Amygdala (tissue), 56 donors: ENCODE measurements around the gene TUBB4A.
A peak's percentile ranks its signal among the peaks of the same experiment; 100 is the strongest.

Source experiments
- DNase-seq, 56 donors: peaks; one replicate each; lab custom pipeline; 2025; lab: John Stamatoyannopoulos, UW

TUBB4A gene

DNA sequence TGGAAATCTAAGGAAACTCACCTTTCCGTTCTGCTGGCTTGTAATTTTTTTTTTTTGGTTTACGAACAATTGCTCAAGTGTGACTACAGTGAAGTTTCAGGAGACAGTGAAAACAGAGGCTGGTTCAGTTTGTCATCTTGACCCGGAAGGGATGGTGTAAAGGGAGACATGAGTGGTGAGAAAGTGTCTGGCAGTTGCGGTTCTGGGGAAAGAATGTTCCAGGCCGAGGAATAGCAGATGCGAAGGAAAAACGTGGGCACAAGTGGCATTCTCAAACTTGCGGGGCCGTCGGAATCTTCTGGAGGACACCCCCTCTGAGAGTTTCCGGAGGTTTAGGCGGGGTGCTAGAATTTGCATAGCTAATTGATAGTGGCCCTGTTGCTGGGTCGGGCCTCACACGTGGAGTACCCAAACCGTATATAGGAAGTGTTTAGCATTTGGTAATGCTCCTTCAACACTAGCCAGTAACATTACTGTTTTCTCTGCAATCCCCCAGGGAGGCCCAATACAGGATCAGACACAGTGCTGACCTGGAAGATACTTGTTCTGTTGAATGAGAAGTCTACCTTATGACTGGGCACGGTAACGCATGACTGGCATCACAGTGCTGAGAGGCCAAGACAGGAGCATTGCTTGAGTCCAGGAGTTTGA, 25.9 kb upstream of the TUBB4A start:
- no peak for DNase-seq

DNA sequence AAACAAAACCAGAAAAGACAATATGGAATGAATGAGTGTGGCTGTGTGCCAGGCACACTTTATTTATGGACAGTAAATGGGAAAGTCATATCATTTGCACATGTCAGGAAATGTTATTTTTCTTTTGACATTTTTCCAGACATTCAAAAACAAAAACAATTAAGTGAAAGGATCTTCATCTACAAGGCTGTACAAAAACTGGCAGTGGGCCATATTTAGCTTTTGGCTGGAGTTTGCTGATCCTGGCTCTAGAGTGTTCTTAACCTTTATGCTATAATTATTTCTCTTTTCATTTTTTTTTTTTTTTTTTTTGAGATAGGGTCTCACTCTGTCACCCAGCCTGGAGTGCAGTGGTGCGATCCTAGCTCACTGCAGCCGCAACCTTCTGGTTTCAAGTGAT, 22.2 kb upstream of the TUBB4A start:
- DNase-seq = peak in 1 of 56 donors; percentile 44

DNA sequence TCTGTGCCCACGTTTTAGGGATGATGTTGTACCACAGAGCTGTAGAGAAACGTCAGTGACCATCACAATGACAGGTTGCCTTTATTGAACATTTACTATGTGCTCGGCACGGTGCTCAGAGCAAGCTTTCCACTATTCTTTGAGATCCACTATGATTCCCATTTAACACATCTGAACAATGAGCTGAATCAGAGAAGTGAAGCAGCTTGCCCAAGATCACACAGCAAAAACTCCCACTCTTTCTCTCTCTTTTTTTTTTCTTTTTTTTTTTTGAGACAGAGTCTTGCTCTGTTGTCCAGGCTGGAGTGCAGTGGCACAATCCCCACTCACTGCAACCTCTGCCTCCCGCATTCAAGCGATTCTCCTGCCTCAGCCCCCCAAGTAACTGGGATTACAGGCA, 20.6 kb upstream of the TUBB4A start:
- DNase-seq = no peak

DNA sequence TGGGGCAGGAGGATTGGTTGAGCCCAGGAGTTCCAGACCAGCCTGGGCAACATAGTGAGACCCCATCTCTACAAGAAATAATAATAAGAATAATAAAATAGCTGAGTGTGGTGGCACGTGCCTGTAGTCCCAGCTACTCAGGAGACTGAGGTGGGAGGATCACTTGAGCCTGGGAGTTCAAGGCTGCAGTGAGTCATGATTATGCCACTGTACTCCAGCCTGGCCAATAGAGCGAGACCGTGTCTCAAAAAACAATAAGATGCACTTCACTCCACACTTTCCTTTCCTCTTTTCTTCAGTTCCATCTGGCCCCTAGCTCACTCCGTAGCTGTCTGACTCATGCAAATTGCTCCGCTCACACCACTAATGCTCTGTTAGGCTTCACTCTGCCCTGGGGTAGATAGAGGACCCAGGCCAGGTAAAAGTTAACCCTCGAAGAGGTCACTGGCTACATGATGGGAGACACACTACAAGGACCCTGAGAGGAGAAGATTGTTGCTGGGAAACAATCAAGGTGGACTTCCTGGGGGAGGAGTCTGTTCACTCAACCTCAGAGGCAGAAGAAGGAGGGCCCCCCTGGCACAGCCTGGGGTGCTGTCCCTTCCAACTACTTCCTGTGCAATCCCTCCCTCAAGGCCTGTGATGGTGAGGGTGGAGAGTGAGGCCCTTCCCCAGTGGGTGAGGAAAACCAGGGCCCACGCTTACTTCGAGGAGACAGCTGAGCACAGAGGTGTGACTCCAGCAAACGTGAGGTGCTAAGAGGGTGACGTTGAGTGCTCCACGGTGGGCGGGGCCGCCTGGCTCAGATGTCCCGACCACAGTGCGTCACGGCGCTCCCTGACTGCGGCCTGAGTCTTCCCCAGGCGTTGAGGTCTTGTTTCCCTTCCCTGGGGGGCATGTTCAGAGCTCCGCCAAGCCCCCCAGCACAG, 19.9 kb upstream of the TUBB4A start:
- DNase-seq = no peak

DNA sequence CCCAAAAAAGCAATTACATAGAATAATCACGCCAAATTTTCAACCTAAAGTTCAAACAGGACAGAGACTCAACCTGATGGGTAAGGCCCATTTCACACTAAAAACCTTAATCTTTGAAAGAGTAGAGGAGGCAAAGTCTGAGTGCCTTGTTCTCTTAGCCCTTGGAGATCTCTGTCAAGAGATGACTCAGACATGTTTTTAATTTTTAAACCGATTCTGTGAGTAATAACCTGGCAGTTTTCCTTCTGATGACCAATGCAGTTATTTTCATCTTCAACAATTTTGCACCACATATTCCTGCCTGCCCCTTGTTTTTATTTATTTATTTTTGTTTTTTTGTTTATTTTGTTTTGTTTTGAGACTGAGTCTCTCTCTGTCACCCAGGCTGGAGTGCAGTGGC, 17.2 kb upstream of the TUBB4A start:
- DNase-seq = no peak

DNA sequence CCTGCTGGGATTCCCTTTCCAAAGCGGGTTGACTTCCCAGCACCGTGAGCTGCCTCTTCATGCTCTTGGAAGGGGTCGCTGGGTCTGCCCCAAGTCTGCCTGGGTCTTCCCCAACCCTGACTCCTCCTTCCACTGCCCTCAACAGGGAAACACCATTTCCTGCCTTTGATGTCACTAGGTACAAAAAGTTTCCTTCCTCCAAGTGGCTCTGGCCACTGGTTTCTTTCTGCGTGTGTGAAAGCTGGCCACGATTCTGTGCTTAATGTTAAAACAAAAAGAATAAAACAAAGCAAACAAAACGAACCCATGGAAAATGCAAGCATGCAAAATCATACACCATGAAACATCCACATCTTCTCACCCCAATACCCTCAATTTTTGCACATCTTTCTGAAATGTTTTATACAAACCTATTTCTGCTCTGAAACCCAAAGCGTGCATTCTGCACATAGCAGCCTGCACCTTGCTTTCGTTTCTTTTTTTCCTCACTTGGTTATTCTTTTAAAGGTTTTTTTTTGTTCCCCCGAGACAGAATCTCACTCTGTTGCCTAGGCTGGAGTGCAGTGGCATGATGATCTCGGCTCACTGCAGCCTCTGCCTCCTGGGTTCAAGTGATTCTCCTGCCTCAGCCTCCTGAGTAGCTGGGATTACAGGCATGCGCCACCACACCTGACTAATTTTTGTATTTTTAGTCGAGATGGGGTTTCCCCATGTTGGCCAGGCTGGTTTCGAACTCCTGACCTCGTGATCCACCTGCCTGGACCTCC, 16.2 kb upstream of the TUBB4A start:
- DNase-seq = no peak

DNA sequence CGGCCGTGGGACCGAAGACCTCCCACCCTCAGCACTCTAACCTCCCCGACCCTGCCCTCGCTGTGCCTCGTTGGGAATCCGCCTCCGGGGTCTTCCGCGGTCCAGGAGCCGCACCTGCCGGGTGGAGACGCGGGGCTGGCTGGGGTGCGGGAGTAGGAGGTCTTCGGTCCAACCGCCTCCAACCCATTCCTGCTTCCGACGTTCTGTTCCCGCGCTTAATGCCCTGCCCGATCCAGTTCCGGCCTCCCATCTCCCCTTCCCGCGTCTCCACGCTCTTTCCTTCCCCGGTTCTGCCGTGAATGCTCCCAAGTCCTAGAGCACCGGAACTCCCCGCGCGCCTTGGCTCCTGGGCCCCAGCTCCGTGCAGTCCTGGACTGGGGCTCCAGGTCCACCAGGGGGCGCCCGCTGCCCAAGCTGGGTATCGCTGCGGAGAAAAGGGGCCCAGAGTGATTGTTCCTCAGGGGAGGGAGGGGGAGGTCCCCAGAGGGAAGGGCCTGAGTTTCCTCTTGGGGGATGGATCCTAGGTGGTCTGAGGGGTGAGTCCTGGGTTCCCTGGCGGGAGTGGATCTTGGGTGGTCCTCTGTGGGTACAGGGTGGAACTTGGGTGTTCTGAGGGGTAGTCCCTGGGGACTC, 14.7 kb upstream of the TUBB4A start:
- peak; percentile 25 to 96 (median 79) for DNase-seq

DNA sequence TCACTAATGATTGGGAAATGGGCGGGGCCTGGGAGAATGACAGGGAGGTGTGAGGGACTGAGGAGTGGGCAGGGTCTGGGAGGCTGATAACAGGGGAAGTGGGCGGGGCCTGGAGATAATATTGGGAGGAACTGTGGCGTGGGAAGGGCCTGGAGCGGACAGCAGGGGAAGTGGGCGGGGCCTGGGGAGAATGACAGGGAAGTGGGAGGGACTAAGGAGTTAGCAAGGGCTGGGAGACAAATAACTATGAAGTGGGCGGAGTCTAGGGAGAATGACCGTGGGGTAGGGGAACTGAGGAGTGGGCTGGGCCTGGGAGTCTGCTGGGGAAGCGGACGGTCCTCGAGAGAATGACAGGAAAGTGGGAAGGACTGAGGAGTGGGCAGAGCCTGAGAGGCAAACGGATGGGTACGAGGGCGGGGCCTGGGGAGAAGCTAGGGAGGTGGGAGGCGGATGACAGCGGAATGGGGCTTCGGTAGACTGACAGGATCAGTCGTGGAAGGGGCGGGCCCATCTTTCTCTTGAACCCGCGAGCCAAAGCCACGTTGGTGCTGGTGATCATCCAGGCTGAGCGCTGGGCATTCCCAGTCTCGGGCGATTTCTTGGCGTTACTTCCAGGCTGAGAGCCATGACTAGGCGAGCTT, 14.0 kb upstream of the TUBB4A start:
- DNase-seq = peak; percentile 15 to 98 (median 91)

DNA sequence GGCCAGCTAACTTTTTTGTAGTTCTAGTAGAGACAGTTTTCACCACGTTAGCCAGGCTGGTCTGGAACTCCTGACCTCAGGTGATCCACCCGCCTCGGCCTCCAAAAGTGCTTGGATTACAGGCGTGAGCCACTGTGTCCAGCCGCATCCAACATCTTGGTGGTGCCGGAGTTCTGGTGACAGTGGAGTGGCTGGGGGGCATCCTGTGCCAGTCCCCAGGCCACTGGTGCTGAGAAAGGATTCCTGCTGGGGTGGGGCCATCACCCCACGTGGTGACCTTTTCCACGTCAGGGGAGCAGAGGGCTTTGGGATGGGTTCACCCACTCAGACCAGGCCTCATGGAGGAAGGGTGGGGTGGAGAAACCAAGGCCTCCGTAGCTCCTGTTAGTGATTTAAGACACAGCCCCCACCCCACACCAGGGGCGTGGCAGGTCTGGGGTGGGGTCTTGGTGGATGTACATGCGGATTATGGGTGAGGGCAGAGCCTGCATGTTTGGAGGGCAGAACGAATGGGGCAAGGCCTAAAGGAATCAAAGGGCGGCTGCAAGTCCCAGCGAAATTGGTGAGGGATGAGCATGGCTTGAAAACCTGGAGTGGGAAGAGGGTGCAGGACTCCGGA, 12.9 kb upstream of the TUBB4A start:
- no peak for DNase-seq

DNA sequence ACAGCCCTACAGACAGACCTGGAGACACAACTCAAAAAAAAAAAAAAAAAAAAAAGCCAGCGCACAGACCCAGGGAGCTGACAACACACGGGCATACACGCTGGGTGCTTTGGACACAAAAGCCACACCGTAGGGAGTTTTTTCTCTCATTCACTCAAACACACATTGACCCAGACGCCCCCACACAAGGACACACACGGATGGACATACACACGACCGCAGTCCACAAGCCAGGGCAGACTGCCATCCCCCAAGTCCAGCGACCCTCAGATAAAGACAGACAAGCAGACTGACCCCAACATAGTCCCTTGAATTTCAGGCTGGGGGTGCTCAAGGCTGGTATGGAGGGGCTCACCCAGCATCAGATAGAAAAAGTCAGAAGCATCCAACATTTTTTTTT, 12.0 kb upstream of the TUBB4A start:
- no peak for DNase-seq

DNA sequence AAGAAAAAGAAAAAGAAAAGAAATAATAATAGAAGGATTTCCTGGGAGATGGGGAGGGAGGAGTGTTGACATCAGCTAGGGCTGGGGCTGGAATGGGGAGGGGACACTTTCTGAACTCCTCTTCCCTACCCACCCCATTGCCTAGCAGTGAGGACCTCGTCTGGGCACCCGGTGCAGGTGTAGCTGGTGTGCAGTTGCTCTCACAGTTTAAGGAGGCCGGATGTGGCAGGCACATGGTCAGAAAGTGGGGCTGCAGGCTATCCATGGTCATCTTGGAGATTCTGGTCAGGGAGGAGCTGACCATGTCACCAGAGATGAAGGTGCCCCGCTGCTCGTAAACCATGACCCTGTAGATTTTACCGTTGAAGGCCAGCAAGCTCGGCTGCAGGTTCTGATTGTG, 8.5 kb upstream of the TUBB4A start:
- DNase-seq = no peak

DNA sequence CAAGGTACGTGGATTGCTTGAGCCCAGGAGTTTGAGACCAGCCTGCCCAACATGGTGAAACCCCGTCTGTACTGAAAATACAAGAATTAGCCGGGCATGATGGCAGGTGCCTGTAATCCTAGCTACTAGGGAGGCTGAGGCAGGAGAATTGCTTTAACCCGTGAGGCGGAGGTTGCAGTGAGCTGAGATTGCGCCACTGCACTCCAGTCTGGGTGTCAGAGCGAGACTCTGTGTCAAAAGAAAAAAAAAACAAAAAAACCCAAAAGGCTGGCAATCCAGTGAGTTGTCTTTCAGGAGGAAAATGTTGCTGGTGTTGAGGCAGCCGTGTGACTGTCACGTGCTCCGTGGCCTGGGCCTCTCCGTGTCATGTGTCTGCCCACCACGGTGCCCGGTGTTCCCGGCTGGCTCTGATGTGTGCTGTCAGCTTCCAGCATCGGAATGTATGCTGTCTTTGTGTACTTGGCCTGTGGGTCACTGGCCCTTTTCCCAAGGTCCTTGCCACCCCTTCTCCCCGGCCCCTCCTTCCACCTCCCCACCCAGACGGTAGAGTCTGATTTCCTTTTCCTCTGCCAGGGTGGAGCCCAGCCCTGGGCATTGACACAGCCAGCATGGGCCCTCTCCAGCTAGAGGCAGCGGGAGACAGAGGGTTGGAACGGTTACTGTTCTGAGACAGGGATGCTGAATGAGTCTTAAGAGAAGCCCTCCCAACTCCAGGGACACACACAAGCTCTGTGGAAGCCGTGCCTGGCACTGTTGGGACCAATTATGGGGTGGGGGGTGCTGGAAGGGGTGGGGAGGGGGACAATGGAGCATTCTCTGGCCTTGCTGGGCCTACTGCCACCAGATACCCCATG, 7.2 kb upstream of the TUBB4A start:
- peak; percentile 49 to 98 (median 91) for DNase-seq

DNA sequence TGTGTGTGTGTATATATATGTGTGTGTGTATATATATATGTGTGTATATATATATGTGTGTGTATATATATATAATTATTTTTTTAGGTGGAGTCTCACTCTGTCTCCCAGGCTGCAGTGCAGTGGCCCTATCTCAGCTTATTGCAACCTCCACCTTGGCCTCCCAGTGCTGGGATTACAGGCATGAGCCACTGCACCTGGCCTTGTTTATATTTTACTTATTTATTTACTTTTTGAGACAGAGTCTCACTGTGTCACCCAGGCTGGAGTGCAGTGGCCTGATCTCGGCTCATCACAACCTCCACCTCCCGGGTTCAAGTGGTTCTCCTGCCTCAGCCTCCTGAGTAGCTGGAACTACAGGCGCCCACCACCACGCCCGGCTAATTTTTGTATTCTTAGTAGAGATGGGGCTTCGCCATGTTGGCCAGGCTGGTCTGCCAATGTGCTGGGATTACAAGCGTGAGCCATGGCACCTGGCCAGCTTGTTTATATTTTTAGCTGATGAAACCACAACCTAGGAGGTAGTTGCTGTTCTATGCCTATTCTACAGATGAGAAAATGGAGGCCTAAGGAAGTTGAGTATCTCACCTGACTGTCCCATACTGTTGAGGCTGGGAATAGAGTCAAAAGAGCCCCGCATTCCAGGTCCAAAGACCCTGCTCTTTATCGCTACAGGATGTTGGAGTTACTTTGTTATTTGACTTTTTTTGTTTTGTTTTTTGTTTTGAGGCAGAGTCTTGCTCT, 6.1 kb upstream of the TUBB4A start:
- DNase-seq = peak in 1 of 56 donors; percentile 43

DNA sequence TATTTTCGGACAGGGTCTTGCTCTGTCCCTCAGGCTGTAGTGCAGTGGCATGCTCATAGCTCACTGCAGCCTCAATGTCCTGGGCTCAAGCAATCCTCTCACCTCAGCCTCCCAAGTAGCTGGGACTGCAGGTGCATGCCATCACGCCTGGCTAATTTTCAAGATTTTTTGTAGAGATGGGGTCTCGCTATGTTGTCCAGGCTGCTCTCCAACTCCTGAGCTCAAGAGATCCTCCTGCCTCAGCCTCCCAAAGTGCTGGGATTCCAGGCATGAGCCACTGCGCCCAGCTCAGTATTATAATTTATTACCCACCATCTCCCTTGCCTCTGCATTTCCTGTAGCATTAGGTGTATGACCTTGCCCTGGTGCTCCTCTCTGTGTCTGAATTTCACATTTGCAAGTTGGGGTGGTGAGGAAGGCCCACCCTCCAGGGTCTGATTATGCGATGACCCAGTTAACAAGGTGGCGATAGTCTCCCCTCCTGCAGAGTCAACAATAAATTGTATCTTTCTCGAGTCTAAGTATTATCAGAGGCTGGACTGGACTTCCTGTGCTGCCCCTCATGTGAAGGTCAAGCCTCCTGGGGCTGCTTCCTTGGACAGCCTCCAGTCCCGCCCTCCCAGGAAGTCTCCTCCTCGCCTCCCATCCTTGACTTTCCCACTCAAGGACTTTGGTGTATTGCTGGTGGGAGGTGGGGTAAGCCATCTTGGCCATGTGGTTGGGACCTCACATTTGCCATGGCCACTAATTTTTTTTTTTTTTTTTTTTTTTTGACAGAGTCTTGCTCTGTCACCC, 1.5 kb upstream of the TUBB4A start:
- no peak for DNase-seq

DNA sequence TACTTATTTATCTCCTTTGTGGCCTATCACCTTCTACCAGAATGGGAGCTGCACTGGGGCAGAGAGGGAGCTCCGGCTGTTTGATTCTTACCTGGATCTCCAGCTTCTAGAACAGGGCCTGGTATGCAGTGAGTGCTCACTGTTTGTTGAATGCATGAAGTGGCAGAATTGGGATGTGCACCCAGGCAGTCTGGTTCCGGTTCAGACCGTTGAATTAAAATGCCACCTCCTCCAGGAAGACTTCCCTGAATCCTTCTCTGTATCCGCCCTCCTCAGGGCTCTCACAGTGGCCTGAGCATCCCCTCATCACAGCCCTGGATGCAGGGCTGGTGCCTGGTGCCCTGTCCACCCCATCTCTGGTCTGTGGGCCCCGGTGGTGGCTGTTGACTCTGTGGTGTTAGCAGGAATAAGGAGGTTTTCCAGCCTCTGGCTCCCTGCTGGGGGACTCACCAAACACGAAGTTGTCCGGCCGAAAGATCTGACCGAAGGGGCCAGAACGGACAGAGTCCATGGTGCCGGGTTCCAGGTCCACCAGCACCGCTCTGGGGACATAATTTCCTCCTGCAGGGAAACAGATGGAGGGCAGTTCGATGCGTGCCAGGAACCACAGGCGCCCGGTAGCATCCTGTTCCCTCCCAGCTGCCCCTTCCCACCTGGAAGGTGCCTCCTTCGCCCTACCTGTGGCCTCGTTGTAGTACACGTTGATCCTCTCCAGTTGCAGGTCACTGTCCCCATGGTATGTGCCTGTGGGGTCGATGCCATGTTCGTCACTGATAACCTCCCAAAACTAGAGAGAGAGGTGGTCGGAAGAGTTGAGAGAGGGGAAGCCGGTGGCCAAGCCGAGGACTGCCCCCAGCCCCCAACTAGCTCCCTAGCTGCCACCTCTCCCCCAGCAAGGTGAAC, 1.0 kb downstream of the TUBB4A start:
- peak in 1 of 56 donors; percentile 22 for DNase-seq
